HEK293T (cell line): Measurements from ENCODE around the gene FHIT.
"Not testable (repeated sequence)": the region's sequence is repeated elsewhere in the genome, so short reads cannot be mapped to it uniquely, and the experiment has no call there.

ENCODE experiments used
- CTCF ChIA-PET: fragments of 350-600 bp; formaldehyde crosslinking; extraction: SDS; loops from one replicate; lab custom pipeline; 2021; ENCODE audit warnings: antibody characterized with exemption, inconsistent platforms; lab: Yijun Ruan, JAX
- POLR2A ChIA-PET: fragments of 350-600 bp; formaldehyde crosslinking; extraction: SDS; loops from one replicate; lab custom pipeline; 2020; ENCODE audit warnings: antibody characterized with exemption, inconsistent platforms; lab: Yijun Ruan, JAX
- DNase-seq: peaks from one replicate; pipeline ENCODE4 v3.0.0; 2012; ENCODE audit warnings: mixed read lengths; ENCODE audit errors: extremely low spot score
- ARNT ChIP-seq: fragments of 450-650 bp; IDR thresholded peaks from 2 replicates; pipeline ENCODE4 v1.6.1; 2017; ENCODE audit warnings: mild to moderate bottlenecking
- BHLHE40 ChIP-seq: fragments of 450-650 bp; IDR thresholded peaks from 2 replicates; pipeline ENCODE4 v1.6.1; 2016; ENCODE audit warnings: mild to moderate bottlenecking, moderate library complexity, borderline replicate concordance
- CTBP1 ChIP-seq: fragments of 450-650 bp; IDR thresholded peaks from 2 replicates; pipeline ENCODE4 v1.6.1; 2016; ENCODE audit warnings: borderline replicate concordance
- ELF4 ChIP-seq: fragments of 450-650 bp; IDR thresholded peaks from 2 replicates; pipeline ENCODE4 v1.6.1; 2017; ENCODE audit warnings: antibody characterized with exemption
- FOXA1 ChIP-seq: fragments of 450-650 bp; IDR thresholded peaks from 2 replicates; pipeline ENCODE4 v1.6.1; 2016; ENCODE audit warnings: mild to moderate bottlenecking
- FOXK2 ChIP-seq: fragments of 450-650 bp; IDR thresholded peaks from 2 replicates; pipeline ENCODE4 v1.6.1; 2016; ENCODE audit warnings: mild to moderate bottlenecking
- FOXM1 ChIP-seq: fragments of 450-650 bp; IDR thresholded peaks from 2 replicates; pipeline ENCODE4 v1.6.1; 2017; ENCODE audit warnings: mild to moderate bottlenecking, borderline replicate concordance
- HDGF ChIP-seq: fragments of 450-650 bp; IDR thresholded peaks from 2 replicates; pipeline ENCODE4 v1.6.1; 2017; ENCODE audit warnings: antibody characterized with exemption, borderline replicate concordance
- L3MBTL2 ChIP-seq: fragments of 450-650 bp; conservative IDR thresholded peaks from 2 replicates; pipeline ENCODE4 v1.6.1; 2016; ENCODE audit warnings: mild to moderate bottlenecking
- LEF1 ChIP-seq: fragments of 450-650 bp; IDR thresholded peaks from 2 replicates; pipeline ENCODE4 v1.6.1; 2017; ENCODE audit warnings: mild to moderate bottlenecking, borderline replicate concordance
- NFRKB ChIP-seq: fragments of 450-650 bp; IDR thresholded peaks from 2 replicates; pipeline ENCODE4 v1.6.1; 2016; ENCODE audit warnings: mild to moderate bottlenecking, moderate library complexity
- PKNOX1 ChIP-seq: fragments of 450-650 bp; IDR thresholded peaks from 2 replicates; pipeline ENCODE4 v1.6.1; 2016
- SP1 ChIP-seq: fragments of 450-650 bp; IDR thresholded peaks from 2 replicates; pipeline ENCODE4 v1.6.1; 2017
- SUZ12 ChIP-seq: fragments of 450-650 bp; IDR thresholded peaks from 2 replicates; pipeline ENCODE4 v1.6.1; 2016; ENCODE audit warnings: mild to moderate bottlenecking
- TARDBP ChIP-seq: fragments of 450-650 bp; IDR thresholded peaks from 2 replicates; pipeline ENCODE4 v1.6.1; 2016
- ZNF384 ChIP-seq: fragments of 450-650 bp; IDR thresholded peaks from 2 replicates; pipeline ENCODE4 v1.6.1; 2016

Gene FHIT

GRCh38 chr3:60912142-60912541, 339.1 kb downstream of the FHIT start:
- POLR2A ChIA-PET = no interaction called here
- DNase-seq = no peak
- no peak for TF ChIP-seq NFRKB
- no peak for TF ChIP-seq TARDBP
- TF ChIP-seq SUZ12 = no peak
- no peak for TF ChIP-seq L3MBTL2
- no peak for TF ChIP-seq FOXK2
- CTCF ChIA-PET = no interaction called here

DNA sequence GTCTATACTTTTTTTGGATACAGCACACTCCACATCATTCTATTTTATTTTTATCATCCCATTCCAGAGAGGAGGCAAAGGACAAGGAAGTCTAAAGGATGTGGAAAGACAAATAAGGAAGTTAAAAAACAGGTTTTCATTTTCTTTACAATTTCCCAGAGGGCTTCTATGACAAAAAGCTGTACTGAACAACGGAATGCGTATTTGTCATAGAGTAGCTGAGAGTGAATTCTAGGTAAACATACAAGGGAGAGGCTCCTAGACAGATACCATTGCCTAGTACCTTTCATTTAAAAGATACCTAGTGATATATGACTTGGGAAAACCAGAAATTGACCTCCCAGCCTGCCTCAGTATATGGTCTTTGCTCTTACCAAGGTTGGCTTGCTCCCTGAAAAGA, 341.7 kb downstream of the FHIT start:
- POLR2A ChIA-PET = interaction anchor here (1.1 kb wide), 1 partner anchor 10 kb away, joined by 6 read pairs; no protein-coding TSS in a partner anchor
- TF ChIP-seq ARNT (no peak), CTBP1 (no peak), HDGF (no peak), PKNOX1 (no peak), FOXK2 (no peak), FOXM1 (no peak), ZNF384 (no peak), BHLHE40 (no peak), SP1 (no peak), NFRKB (no peak), FOXA1 (no peak)
- DNase-seq = no peak
- CTCF ChIA-PET = no interaction called here

DNA sequence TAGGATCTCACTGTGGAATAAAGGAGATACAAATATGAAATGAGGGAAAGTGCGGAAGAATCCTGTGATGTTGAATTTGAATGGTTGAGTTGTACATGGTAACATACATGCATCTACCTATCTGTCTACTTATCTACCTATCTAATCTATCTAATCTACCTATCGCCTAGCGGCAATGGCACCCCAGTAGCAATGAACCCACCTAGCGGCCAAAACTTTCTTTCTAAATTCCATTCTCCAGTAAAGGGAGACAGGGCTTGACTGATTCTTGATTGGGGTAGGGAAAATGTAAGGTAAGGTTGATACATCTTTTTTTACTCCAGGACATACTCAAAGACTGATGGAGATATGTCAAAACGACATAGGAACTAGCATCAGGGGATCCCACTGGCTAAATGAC, 345.0 kb downstream of the FHIT start:
- DNase-seq = no peak
- CTCF ChIA-PET = no interaction called here
- no peak for TF ChIP-seq LEF1
- no peak for TF ChIP-seq L3MBTL2
- no peak for TF ChIP-seq ELF4
- no peak for TF ChIP-seq FOXM1
- POLR2A ChIA-PET = no interaction called here

GRCh38 chr3:60898321-60898720, 352.9 kb downstream of the FHIT start:
- POLR2A ChIA-PET = no interaction called here
- TF ChIP-seq FOXA1 = no peak
- TF ChIP-seq NFRKB = no peak
- TF ChIP-seq SP1 = no peak
- no peak for TF ChIP-seq FOXM1
- no peak for TF ChIP-seq TARDBP
- no peak for TF ChIP-seq L3MBTL2
- no peak for TF ChIP-seq HDGF
- no peak for TF ChIP-seq LEF1
- no peak for TF ChIP-seq FOXK2
- no peak for TF ChIP-seq PKNOX1
- TF ChIP-seq SUZ12 = no peak
- TF ChIP-seq ARNT = no peak
- no peak for TF ChIP-seq ELF4
- no peak for TF ChIP-seq BHLHE40
- no peak for TF ChIP-seq ZNF384
- TF ChIP-seq CTBP1 = no peak
- CTCF ChIA-PET = no interaction called here
- no peak for DNase-seq

- CTCF ChIA-PET = no interaction called here
- DNase-seq = no peak
- POLR2A ChIA-PET = no interaction called here
- TF ChIP-seq FOXA1 (no peak), LEF1 (no peak), ZNF384 (no peak), SUZ12 (no peak), L3MBTL2 (no peak), FOXM1 (no peak), ARNT (no peak), SP1 (no peak), HDGF (no peak), PKNOX1 (no peak), CTBP1 (no peak), ELF4 (no peak), FOXK2 (no peak), NFRKB (no peak), TARDBP (no peak), BHLHE40 (no peak)
Measured at GRCh38 chr3:60893946-60894345, 357.3 kb downstream of the FHIT start.

GRCh38 chr3:60890226-60890625, 361.0 kb downstream of the FHIT start:
- DNase-seq = no peak
- CTCF ChIA-PET = no interaction called here
- no peak for TF ChIP-seq LEF1
- TF ChIP-seq ELF4 = no peak
- TF ChIP-seq CTBP1 = no peak
- TF ChIP-seq PKNOX1 = no peak
- TF ChIP-seq FOXK2 = no peak
- no peak for TF ChIP-seq ARNT
- TF ChIP-seq ZNF384 = no peak
- TF ChIP-seq L3MBTL2 = no peak
- no peak for TF ChIP-seq BHLHE40
- no peak for TF ChIP-seq SP1
- no peak for TF ChIP-seq FOXA1
- TF ChIP-seq HDGF = no peak
- no peak for TF ChIP-seq TARDBP
- TF ChIP-seq FOXM1 = no peak
- no peak for TF ChIP-seq NFRKB
- TF ChIP-seq SUZ12 = no peak
- POLR2A ChIA-PET = no interaction called here

DNA sequence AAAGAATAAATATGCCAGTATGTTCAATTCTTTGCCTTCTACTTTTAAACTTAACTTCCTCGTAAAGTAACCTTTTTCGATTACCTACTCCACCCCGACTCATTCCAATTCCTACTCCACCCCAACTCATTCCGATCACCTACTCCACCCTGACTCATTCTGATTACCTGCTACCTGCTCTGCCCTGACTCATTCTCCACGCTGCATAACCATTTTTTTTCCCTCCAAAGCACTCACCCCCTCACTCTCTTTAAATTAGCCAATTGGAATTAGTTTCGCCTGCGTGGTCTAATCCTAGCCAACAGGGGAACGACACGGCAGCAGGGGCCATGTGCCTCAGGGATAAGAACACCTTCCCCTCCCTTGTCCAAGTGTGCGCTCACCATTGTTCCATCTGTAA, 362.3 kb downstream of the FHIT start:
- DNase-seq, CTCF ChIA-PET, POLR2A ChIA-PET: not testable (repeated sequence)
